ENCODE measurements around the gene IGSF9.

DNA sequence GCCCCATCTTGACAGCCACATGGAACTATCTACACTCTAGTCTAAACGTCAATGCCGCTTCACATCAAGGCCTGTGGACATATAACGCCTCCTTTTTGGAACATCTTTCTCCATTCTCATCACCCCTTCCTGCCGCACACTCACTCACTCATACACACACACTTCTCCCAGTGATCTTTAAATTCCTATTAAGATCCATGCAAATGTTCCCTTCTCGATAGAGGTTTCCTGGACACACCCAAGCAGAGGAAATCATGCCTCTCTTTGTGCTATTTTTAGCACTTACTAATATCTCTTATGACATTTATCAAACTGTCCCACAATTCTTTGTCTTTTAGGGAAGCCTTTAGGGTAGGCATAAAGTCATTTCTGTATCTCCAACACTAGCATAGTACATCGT is 36.9 kb upstream of the IGSF9 start:
- TF ChIP-seq BHLHE40 (IDR thresholded peaks at IDR 0.05; ENCODE audit: borderline replicate concordance in 1 of 2, low read depth in 2 of 2, low read length in 1 of 2): no peak
- TF ChIP-seq REST (IDR thresholded peaks at IDR 0.05; ENCODE audit: low read depth, low read length): no peak
- TF ChIP-seq, protein P1, sequence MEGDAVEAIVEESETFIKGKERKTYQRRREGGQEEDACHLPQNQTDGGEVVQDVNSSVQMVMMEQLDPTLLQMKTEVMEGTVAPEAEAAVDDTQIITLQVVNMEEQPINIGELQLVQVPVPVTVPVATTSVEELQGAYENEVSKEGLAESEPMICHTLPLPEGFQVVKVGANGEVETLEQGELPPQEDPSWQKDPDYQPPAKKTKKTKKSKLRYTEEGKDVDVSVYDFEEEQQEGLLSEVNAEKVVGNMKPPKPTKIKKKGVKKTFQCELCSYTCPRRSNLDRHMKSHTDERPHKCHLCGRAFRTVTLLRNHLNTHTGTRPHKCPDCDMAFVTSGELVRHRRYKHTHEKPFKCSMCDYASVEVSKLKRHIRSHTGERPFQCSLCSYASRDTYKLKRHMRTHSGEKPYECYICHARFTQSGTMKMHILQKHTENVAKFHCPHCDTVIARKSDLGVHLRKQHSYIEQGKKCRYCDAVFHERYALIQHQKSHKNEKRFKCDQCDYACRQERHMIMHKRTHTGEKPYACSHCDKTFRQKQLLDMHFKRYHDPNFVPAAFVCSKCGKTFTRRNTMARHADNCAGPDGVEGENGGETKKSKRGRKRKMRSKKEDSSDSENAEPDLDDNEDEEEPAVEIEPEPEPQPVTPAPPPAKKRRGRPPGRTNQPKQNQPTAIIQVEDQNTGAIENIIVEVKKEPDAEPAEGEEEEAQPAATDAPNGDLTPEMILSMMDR (IDR thresholded peaks at IDR 0.05 in 2 of 3, conservative IDR thresholded peaks at IDR 0.05 in 1 of 3; ENCODE audit: control insufficient read depth in 2 of 3, extremely low read depth in 1 of 3, insufficient read depth in 1 of 3, low read depth in 3 of 3, low read length in 3 of 3): no peak
- TF ChIP-seq EGR1 (IDR thresholded peaks at IDR 0.05; ENCODE audit: borderline replicate concordance in 1 of 2, low read depth in 2 of 2, low read length in 2 of 2): no peak
- TF ChIP-seq EP300 (IDR thresholded peaks at IDR 0.05; ENCODE audit: borderline replicate concordance in 1 of 2, control insufficient read depth in 1 of 2, low read depth in 2 of 2, low read length in 2 of 2): no peak
- no peak for TF ChIP-seq NRF1 (conservative IDR thresholded peaks at IDR 0.05; ENCODE audit: low read depth, low read length)
- no peak for TF ChIP-seq POLR2AphosphoS5 (IDR thresholded peaks at IDR 0.05; ENCODE audit: low read length)
- TF ChIP-seq EZH2 (IDR thresholded peaks at IDR 0.05; ENCODE audit: borderline replicate concordance, control insufficient read depth, low read depth, low read length): no peak
